Suprapubic skin (tissue), 4 donors: Measurements from ENCODE around the gene CHAD.

Experiments used
- CTCF ChIP-seq, 2 donors: fragments of 200-600 bp in 1 of 2; fragments of 450-650 bp in 1 of 2; sonication (generic) in 1 of 2; IDR thresholded peaks; one replicate each; pipeline ENCODE4 v1.5.1; 2016 to 2019; ENCODE audit warnings: antibody characterized with exemption in 2 of 2, mild to moderate bottlenecking in 1 of 2, moderate library complexity in 1 of 2
- EP300 ChIP-seq: sonication (generic); formaldehyde crosslinking; IDR thresholded peaks from one replicate; pipeline ENCODE4 v1.6.1; 2017; ENCODE audit warnings: antibody characterized with exemption
- POLR2A ChIP-seq, 2 donors: fragments of 450-650 bp; IDR thresholded peaks; one replicate each; pipeline ENCODE4 v1.6.1; 2017; ENCODE audit warnings: antibody characterized with exemption in 2 of 2, mild to moderate bottlenecking in 2 of 2, moderate library complexity in 2 of 2
- POLR2AphosphoS5 ChIP-seq, 3 donors: sonication (generic); formaldehyde crosslinking; IDR thresholded peaks; one replicate each; pipeline ENCODE4 v1.6.1; 2017; ENCODE audit warnings: antibody characterized with exemption in 3 of 3

- TF ChIP-seq CTCF (IDR thresholded peaks at IDR 0.05) = no peak
- no peak for TF ChIP-seq POLR2A (IDR thresholded peaks at IDR 0.05)
- no peak for TF ChIP-seq EP300
- TF ChIP-seq POLR2AphosphoS5 (IDR thresholded peaks at IDR 0.05) = no peak
Observed at GRCh38 chr17:50424246-50424995, 44.3 kb downstream of the CHAD start.
